Measurements from ENCODE around the gene SSR1. TPM values are rescaled to one million over a fixed set of nuclear protein-coding genes. Genes with fewer than 3 reads are reported as not detected.

SSR1 gene
- total RNA-seq, 4 donors from 2014 or later: 12.7 to 68.9 (median 50.3) TPM

GRCh38 chr6:7271205-7271534, 41.8 kb downstream of the SSR1 start:
- Histone ChIP-seq H3K4me3 (no peak overlapping the region), H3K4me1 (no peaks in the 10 kb centered on the region), H3K9me3 (no peaks in the 10 kb centered on the region), H3K27ac (no peak overlapping the region), H3K27me3 (no peaks in the 10 kb centered on the region), H3K36me3 (no peaks in the 10 kb centered on the region)
- TF ChIP-seq EP300 (IDR thresholded peaks at IDR 0.05; ENCODE audit: low read depth) (no peak), POLR2A (IDR thresholded peaks at IDR 0.05) (no peak), POLR2AphosphoS5 (IDR thresholded peaks at IDR 0.05) (no peak), CTCF (IDR thresholded peaks at IDR 0.05) (no peak)
- WGBS, 2 donors (ENCODE audit: low coverage in 1 of 2): 80 to 84% methylated on average over 3 to 11 of the region's 11 CpGs
- intact Hi-C loops (cut with DNase I; ENCODE audit: low total_unique reads): no loop called here
- in situ Hi-C loops (cut with MboI; ENCODE audit: low pct_ligation_motif_present in 1 of 4, low pct_unique_long_range_greater_than_20kb in 1 of 4, low sequenced_read_pairs in 3 of 4): loop anchor here in 1 of 4 donors (10.0 kb wide), 1 partner anchor 344 kb away; no protein-coding TSS in a partner anchor
- no peak for DNase-seq

- in situ Hi-C loops (cut with MboI; ENCODE audit: low pct_ligation_motif_present in 1 of 4, low pct_unique_long_range_greater_than_20kb in 1 of 4, low sequenced_read_pairs in 3 of 4) (loop anchor here in 1 of 4 donors (10.0 kb wide), 1 partner anchor 344 kb away; no protein-coding TSS in a partner anchor), intact Hi-C loops (cut with DNase I; ENCODE audit: low total_unique reads) (no loop called here)
- H3K4me3 ChIP-seq: no peak overlapping the region
- H3K27me3 ChIP-seq: no peaks in the 10 kb centered on the region
- H3K9me3 ChIP-seq: no peaks in the 10 kb centered on the region
- DNase-seq: no peak
- H3K4me1 ChIP-seq: no peaks in the 10 kb centered on the region
- H3K27ac ChIP-seq: no peak overlapping the region
- WGBS, 2 donors (ENCODE audit: low coverage in 1 of 2): 84 to 85% methylated on average over 10 to 16 of the region's 16 CpGs
- no peak for TF ChIP-seq CTCF (IDR thresholded peaks at IDR 0.05)
- TF ChIP-seq EP300 (IDR thresholded peaks at IDR 0.05; ENCODE audit: low read depth): no peak
- TF ChIP-seq POLR2A (IDR thresholded peaks at IDR 0.05): no peak
- no peak for TF ChIP-seq POLR2AphosphoS5 (IDR thresholded peaks at IDR 0.05)
- no peaks in the 10 kb centered on the region for H3K36me3 ChIP-seq
These were observed 42.4 kb downstream of the SSR1 start for GRCh38 chr6:7270320-7271204.

GRCh38 chr6:7269816-7270215, 43.2 kb downstream of the SSR1 start:
- Histone ChIP-seq H3K4me3 (no peak overlapping the region), H3K4me1 (no peaks in the 10 kb centered on the region), H3K9me3 (no peaks in the 10 kb centered on the region), H3K27ac (no peak overlapping the region), H3K36me3 (no peaks in the 10 kb centered on the region), H3K27me3 (no peaks in the 10 kb centered on the region)
- in situ Hi-C loops (cut with MboI; ENCODE audit: low pct_ligation_motif_present in 1 of 4, low pct_unique_long_range_greater_than_20kb in 1 of 4, low sequenced_read_pairs in 3 of 4): loop anchor here in 1 of 4 donors (10.0 kb wide), 1 partner anchor 345 kb away; no protein-coding TSS in a partner anchor
- no peak for DNase-seq
- intact Hi-C loops (cut with DNase I; ENCODE audit: low total_unique reads): no loop called here
- 91% methylated on average over 5 of the region's 5 CpGs; no CpG with 5 or more reads in 1 of the 2 donors for WGBS, 2 donors (ENCODE audit: low coverage in 1 of 2)
- TF ChIP-seq POLR2A (IDR thresholded peaks at IDR 0.05) (no peak), POLR2AphosphoS5 (IDR thresholded peaks at IDR 0.05) (no peak), EP300 (IDR thresholded peaks at IDR 0.05; ENCODE audit: low read depth) (no peak), CTCF (IDR thresholded peaks at IDR 0.05) (no peak)

- Histone ChIP-seq H3K9me3 (no peaks in the 10 kb centered on the region), H3K36me3 (no peaks in the 10 kb centered on the region), H3K4me3 (no peak overlapping the region), H3K27ac (no peak overlapping the region), H3K27me3 (no peaks in the 10 kb centered on the region), H3K4me1 (no peaks in the 10 kb centered on the region)
- no peak for TF ChIP-seq POLR2AphosphoS5 (IDR thresholded peaks at IDR 0.05)
- intact Hi-C loops (cut with DNase I; ENCODE audit: low total_unique reads) (no loop called here), in situ Hi-C loops (cut with MboI; ENCODE audit: low pct_ligation_motif_present in 1 of 4, low pct_unique_long_range_greater_than_20kb in 1 of 4, low sequenced_read_pairs in 3 of 4) (no loop called here)
- WGBS, 2 donors (ENCODE audit: low coverage in 1 of 2): 93 to 100% methylated on average over 1 to 23 of the region's 23 CpGs
- no peak for DNase-seq
These were observed 44.0 kb downstream of the SSR1 start for GRCh38 chr6:7268816-7269555.

Data from transverse colon (tissue), 4 donors.